HL-60/S4 (cell line): ENCODE data around the gene DDX41.

ENCODE experiments used
- in situ Hi-C: fragments of 300-500 bp; cut with MboI; formaldehyde crosslinking; loops from 2 replicates; pipeline ENCODE4 v1.14.3; 2022; ENCODE audit warnings: low sequenced_read_pairs

Gene DDX41

GRCh38 chr5:177514541-177514940 is 2.2 kb downstream of the DDX41 start:
- in situ Hi-C loops = no loop called here

GRCh38 chr5:177513500-177513899 is 3.3 kb downstream of the DDX41 start:
- in situ Hi-C loops = no loop called here

GRCh38 chr5:177512736-177513380 is 3.9 kb downstream of the DDX41 start:
- in situ Hi-C loops = no loop called here

GRCh38 chr5:177511796-177512675 is 4.7 kb downstream of the DDX41 start:
- in situ Hi-C loops = no loop called here

GRCh38 chr5:177511181-177511580 is 5.6 kb downstream of the DDX41 start:
- in situ Hi-C loops = no loop called here

- in situ Hi-C loops = no loop called here
Observed at GRCh38 chr5:177510567-177511053, 6.2 kb downstream of the DDX41 start.

- in situ Hi-C loops = no loop called here
Observed at GRCh38 chr5:177509991-177510566, 6.7 kb downstream of the DDX41 start.

GRCh38 chr5:177509381-177509951 is 7.3 kb downstream of the DDX41 start, which contains the start of gene DOK3:
Gene DOK3, minus strand, starts transcription at chr5:177509826. Its CDS starts 286 bp downstream, at chr5:177509540.
- in situ Hi-C loops = no loop called here

- in situ Hi-C loops = no loop called here
Observed at GRCh38 chr5:177508837-177509236, 7.9 kb downstream of the DDX41 start.

- in situ Hi-C loops = no loop called here
Observed at GRCh38 chr5:177508221-177508611, 8.5 kb downstream of the DDX41 start.

- in situ Hi-C loops = no loop called here
Observed at GRCh38 chr5:177507596-177508220, 9.1 kb downstream of the DDX41 start.

- in situ Hi-C loops = no loop called here
Observed at GRCh38 chr5:177507165-177507564, 9.6 kb downstream of the DDX41 start.

GRCh38 chr5:177505075-177505474 is 11.7 kb downstream of the DDX41 start:
- in situ Hi-C loops = no loop called here

GRCh38 chr5:177504086-177505056 is 12.4 kb downstream of the DDX41 start:
- in situ Hi-C loops = no loop called here

GRCh38 chr5:177503351-177504085 is 13.2 kb downstream of the DDX41 start:
- in situ Hi-C loops = no loop called here

GRCh38 chr5:177502886-177503285 is 13.9 kb downstream of the DDX41 start:
- in situ Hi-C loops = no loop called here

GRCh38 chr5:177501874-177502678 is 14.7 kb downstream of the DDX41 start:
- in situ Hi-C loops = no loop called here
